CD4-positive, alpha-beta memory T cell (primary cell): ENCODE results near the gene KIAA0513. TPM values are rescaled to one million over a fixed set of nuclear protein-coding genes. Genes with fewer than 3 reads are reported as not detected.
"Not testable (repeated sequence)": the region's sequence is repeated elsewhere in the genome, so short reads cannot be mapped to it uniquely, and the experiment has no call there.

Experiments
- CTCF ChIA-PET: fragments of 350-600 bp; sonication (Branson Sonifier 250); formaldehyde crosslinking; loops from one replicate; lab custom pipeline; 2021; ENCODE audit warnings: inconsistent platforms; ENCODE audit not compliant: partially characterized antibody; lab: Charles Lee
- POLR2A ChIA-PET: fragments of 350-600 bp; sonication (Branson Sonifier 250); formaldehyde crosslinking; loops from one replicate; lab custom pipeline; 2021; ENCODE audit not compliant: partially characterized antibody; lab: Charles Lee
- DNase-seq, 5 donors: peaks; one replicate each; pipeline versions ENCODE4 v3.0.0 to v3.0.0-alpha.2; 2020 to 2022; ENCODE audit warnings: mixed read lengths in 1 of 5
- H3K27ac ChIP-seq: one replicate; pipeline ENCODE4 v1.7.0; 2013; ENCODE audit warnings: low read depth, low read length
- H3K27me3 ChIP-seq: 2 replicates; pipeline ENCODE4 v1.7.0; 2013; ENCODE audit warnings: mild to moderate bottlenecking, low read length, moderate library complexity; ENCODE audit not compliant: insufficient read depth
- H3K36me3 ChIP-seq: 2 replicates; pipeline ENCODE4 v1.7.0; 2013; ENCODE audit warnings: mild to moderate bottlenecking, low read length, moderate library complexity; ENCODE audit not compliant: insufficient read depth
- H3K4me1 ChIP-seq: 2 replicates; pipeline ENCODE4 v1.7.0; 2013; ENCODE audit warnings: mild to moderate bottlenecking, low read length, moderate library complexity; ENCODE audit not compliant: insufficient read depth
- H3K4me3 ChIP-seq, 2 donors: one replicate each; pipeline ENCODE4 v1.7.0; 2013; ENCODE audit warnings: low read length in 2 of 2, mild to moderate bottlenecking in 1 of 2
- H3K9me3 ChIP-seq, 2 donors: one replicate each; pipeline ENCODE4 v1.7.0; 2013; ENCODE audit warnings: low read length in 2 of 2, control low read depth in 1 of 2; ENCODE audit not compliant: control insufficient read depth in 1 of 2
- H3K27ac Mint-ChIP-seq, 7 donors: one replicate each; pipeline ENCODE4 v1.8.0; 2020 to 2021; ENCODE audit warnings: mixed read lengths in 7 of 7, mild to moderate bottlenecking in 6 of 7, inconsistent platforms in 3 of 7, moderate library complexity in 3 of 7
- H3K27me3 Mint-ChIP-seq, 2 donors: one replicate each; pipeline ENCODE4 v1.8.0; 2020 to 2021; ENCODE audit warnings: mixed read lengths in 2 of 2
- H3K36me3 Mint-ChIP-seq, 2 donors: one replicate each; pipeline ENCODE4 v1.8.0; 2020 to 2021; ENCODE audit warnings: mixed read lengths in 2 of 2, inconsistent platforms in 1 of 2, mild to moderate bottlenecking in 1 of 2
- H3K4me1 Mint-ChIP-seq, 4 donors: one replicate each; pipeline ENCODE4 v1.8.0; 2020 to 2021; ENCODE audit warnings: mixed read lengths in 4 of 4, mild to moderate bottlenecking in 1 of 4
- H3K4me3 Mint-ChIP-seq, 8 donors: one replicate each; pipeline ENCODE4 v1.8.0; 2020 to 2021; ENCODE audit warnings: mixed read lengths in 8 of 8, mild to moderate bottlenecking in 7 of 8, moderate library complexity in 6 of 8, inconsistent platforms in 3 of 8
- H3K9me3 Mint-ChIP-seq, 8 donors: one replicate each; pipeline ENCODE4 v1.8.0; 2020 to 2021; ENCODE audit warnings: mixed read lengths in 8 of 8, mild to moderate bottlenecking in 5 of 8, inconsistent platforms in 3 of 8, moderate library complexity in 1 of 8
- intact Hi-C: fragments of 100-400 bp; cut with micrococcal nuclease; formaldehyde crosslinking; loops from one replicate; pipeline ENCODE4 v1.15.1; 2023
- polyA plus RNA-seq, 2 donors: library from polyadenylated mRNA; unstranded; fragments of 300-500 nt; fragmentation: Illumina TruSeq; gene quantifications; one replicate each; pipeline ENCODE4 v1.2.3, GENCODE V29; 2021
- total RNA-seq, 2 experiments: library from RNA; stranded (reverse); gene quantifications; one replicate each; pipeline ENCODE4 v1.2.3, GENCODE V29; 2021

Gene KIAA0513
- total and polyA plus RNA-seq, 4 experiments from 2014 or later, result 1.3 to 19.0 (median 14.8) TPM

GRCh38 chr16:85028685-85029407 lies 1.3 kb downstream of the KIAA0513 start:
- POLR2A ChIA-PET, result interaction anchor here (0.8 to 5.5 kb wide), 9 partner anchors 13 to 475 kb away, joined by 3 to 74 read pairs (median 13); partner anchors contain the start of genes KLHL36 and ZDHHC7
- H3K4me1 Mint-ChIP-seq, result peaks cover 19 to 44% (median 26%) of the 10 kb centered on the region in 4 donors
- no peaks in the 10 kb centered on the region for H3K9me3 ChIP-seq
- peaks cover 10% of the 10 kb centered on the region in 2 donors for H3K36me3 Mint-ChIP-seq
- peak; percentile 62 to 93 (median 71) for DNase-seq
- H3K27me3 Mint-ChIP-seq, result no peaks in the 10 kb centered on the region
- peaks cover 7% of the 10 kb centered on the region for H3K36me3 ChIP-seq
- H3K4me3 Mint-ChIP-seq, result peak overlapping the region; percentile 88 to 98 (median 94)
- H3K27ac ChIP-seq, result peak overlapping the region; percentile 78
- H3K4me1 ChIP-seq, result peaks cover 28% of the 10 kb centered on the region
- H3K9me3 Mint-ChIP-seq, result no peaks in the 10 kb centered on the region
- no peaks in the 10 kb centered on the region for H3K27me3 ChIP-seq
- peak overlapping the region; percentile 92 to 98 (median 95) for H3K27ac Mint-ChIP-seq
- CTCF ChIA-PET, result interaction anchor here (1.0 to 4.6 kb wide), 5 partner anchors 17 to 62 kb away, joined by 3 to 47 read pairs (median 6); partner anchors contain the start of gene ZDHHC7
- H3K4me3 ChIP-seq, result peak overlapping the region; percentile 58 to 82
- intact Hi-C loops, result loop anchor here (1.0 to 10.0 kb wide), 7 partner anchors 26 to 842 kb away; partner anchors contain the start of genes MEAK7 and TAF1C

GRCh38 chr16:85029408-85029784 lies 1.8 kb downstream of the KIAA0513 start:
- intact Hi-C loops, result loop anchor here (1.0 to 10.0 kb wide), 7 partner anchors 26 to 842 kb away; partner anchors contain the start of genes MEAK7 and TAF1C
- peak; percentile 47 to 91 (median 53) for DNase-seq
- Histone ChIP-seq H3K9me3 (no peaks in the 10 kb centered on the region), H3K27ac (peak overlapping the region; percentile 78), H3K27me3 (no peaks in the 10 kb centered on the region), H3K36me3 (peaks cover 7% of the 10 kb centered on the region), H3K4me1 (peaks cover 28% of the 10 kb centered on the region), H3K4me3 (peak overlapping the region in 1 of 2 donors; percentile 82)
- Mint-ChIP-seq H3K27ac (peak overlapping the region; percentile 92 to 98 (median 95)), H3K4me3 (peak overlapping the region; percentile 88 to 98 (median 94)), H3K27me3 (no peaks in the 10 kb centered on the region), H3K4me1 (peaks cover 19 to 44% (median 26%) of the 10 kb centered on the region in 4 donors), H3K36me3 (peaks cover 10% of the 10 kb centered on the region in 2 donors), H3K9me3 (no peaks in the 10 kb centered on the region)
- POLR2A ChIA-PET, result interaction anchor here (1.3 to 5.5 kb wide), 2 partner anchors 18 kb away, joined by 5 to 74 read pairs; partner anchors contain the start of gene ZDHHC7
- CTCF ChIA-PET, result interaction anchor here (4.6 kb wide), 1 partner anchor 18 kb away, joined by 32 read pairs; the partner anchor contains the start of gene ZDHHC7

- peaks cover 7% of the 10 kb centered on the region for H3K36me3 ChIP-seq
- intact Hi-C loops, result loop anchor here (1.0 to 10.0 kb wide), 7 partner anchors 25 to 843 kb away; partner anchors contain the start of genes MEAK7 and TAF1C
- H3K27me3 Mint-ChIP-seq, result no peaks in the 10 kb centered on the region
- peaks cover 28% of the 10 kb centered on the region for H3K4me1 ChIP-seq
- POLR2A ChIA-PET, result interaction anchor here (1.3 to 5.5 kb wide), 2 partner anchors 17 to 19 kb away, joined by 5 to 74 read pairs; partner anchors contain the start of gene ZDHHC7
- no peak overlapping the region for H3K4me3 ChIP-seq
- peak overlapping the region in 2 of 8 donors; percentile 35 to 90 for H3K4me3 Mint-ChIP-seq
- peak overlapping the region in 5 of 7 donors; percentile 47 to 95 (median 65) for H3K27ac Mint-ChIP-seq
- H3K9me3 Mint-ChIP-seq, result no peaks in the 10 kb centered on the region
- H3K9me3 ChIP-seq, result no peaks in the 10 kb centered on the region
- H3K27ac ChIP-seq, result peak overlapping the region; percentile 78
- CTCF ChIA-PET, result interaction anchor here (1.3 to 4.6 kb wide), 4 partner anchors 18 to 57 kb away, joined by 3 to 32 read pairs (median 6); partner anchors contain the start of gene ZDHHC7
- peaks cover 19 to 44% (median 26%) of the 10 kb centered on the region in 4 donors for H3K4me1 Mint-ChIP-seq
- peaks cover 10% of the 10 kb centered on the region in 2 donors for H3K36me3 Mint-ChIP-seq
- H3K27me3 ChIP-seq, result no peaks in the 10 kb centered on the region
- DNase-seq, result no peak
Measured at GRCh38 chr16:85029981-85030401, 2.4 kb downstream of the KIAA0513 start.

- Histone ChIP-seq H3K9me3 (no peaks in the 10 kb centered on the region), H3K4me3 (no peak overlapping the region), H3K4me1 (peaks cover 28% of the 10 kb centered on the region), H3K27me3 (no peaks in the 10 kb centered on the region), H3K36me3 (peaks cover 7% of the 10 kb centered on the region), H3K27ac (no peak overlapping the region)
- peaks cover 10 to 14% of the 10 kb centered on the region in 2 donors for H3K36me3 Mint-ChIP-seq
- H3K4me1 Mint-ChIP-seq, result peaks cover 19 to 34% (median 26%) of the 10 kb centered on the region in 4 donors
- H3K4me3 Mint-ChIP-seq, result no peak overlapping the region
- H3K27ac Mint-ChIP-seq, result peak overlapping the region in 3 of 7 donors; percentile 20 to 68 (median 43)
- H3K9me3 Mint-ChIP-seq, result no peaks in the 10 kb centered on the region
- intact Hi-C loops, result no loop called here
- no peaks in the 10 kb centered on the region for H3K27me3 Mint-ChIP-seq
- DNase-seq, result no peak
- CTCF ChIA-PET, result interaction anchor here (1.3 to 1.9 kb wide), 3 partner anchors 23 to 55 kb away, joined by 3 to 6 read pairs (median 5); no protein-coding TSS in a partner anchor
- POLR2A ChIA-PET, result interaction anchor here (5.5 kb wide), 1 partner anchor 20 kb away, joined by 74 read pairs; the partner anchor contains the start of gene ZDHHC7
Measured at GRCh38 chr16:85031451-85031850, 3.9 kb downstream of the KIAA0513 start.

GRCh38 chr16:85032187-85032586 lies 4.6 kb downstream of the KIAA0513 start:
- H3K9me3 ChIP-seq, H3K9me3 Mint-ChIP-seq, H3K27me3 ChIP-seq, intact Hi-C loops, H3K4me3 ChIP-seq, H3K4me3 Mint-ChIP-seq, POLR2A ChIA-PET, DNase-seq, H3K27ac ChIP-seq, H3K27me3 Mint-ChIP-seq, H3K36me3 ChIP-seq, H3K27ac Mint-ChIP-seq: not testable (repeated sequence)
- CTCF ChIA-PET, result interaction anchor here (1.2 kb wide), 1 partner anchor 24 kb away, joined by 3 read pairs; no protein-coding TSS in a partner anchor
- Mint-ChIP-seq H3K36me3 (peaks cover 14 to 17% of the 10 kb centered on the region in 2 donors), H3K4me1 (peaks cover 19 to 26% (median 22%) of the 10 kb centered on the region in 4 donors)
- H3K4me1 ChIP-seq, result peaks cover 22% of the 10 kb centered on the region

GRCh38 chr16:85033171-85033570 lies 5.6 kb downstream of the KIAA0513 start:
- H3K9me3 Mint-ChIP-seq, result no peaks in the 10 kb centered on the region

More at GRCh38 chr16:85033171-85033570, 5.6 kb downstream of the KIAA0513 start:
- POLR2A ChIA-PET, result interaction anchor here (0.8 kb wide), 1 partner anchor 81 kb away, joined by 3 read pairs; no protein-coding TSS in a partner anchor
- H3K9me3 ChIP-seq, result no peaks in the 10 kb centered on the region
- Mint-ChIP-seq H3K4me3 (no peak overlapping the region), H3K4me1 (peaks cover 16 to 22% (median 20%) of the 10 kb centered on the region in 4 donors), H3K36me3 (peaks cover 14 to 18% of the 10 kb centered on the region in 2 donors), H3K27ac (no peak overlapping the region), H3K27me3 (no peaks in the 10 kb centered on the region)
- no peak for DNase-seq
- no peaks in the 10 kb centered on the region for H3K27me3 ChIP-seq
- peaks cover 19% of the 10 kb centered on the region for H3K4me1 ChIP-seq
- H3K36me3 ChIP-seq, result peaks cover 7% of the 10 kb centered on the region
- intact Hi-C loops, result no loop called here
- no peak overlapping the region for H3K4me3 ChIP-seq
- no peak overlapping the region for H3K27ac ChIP-seq
- CTCF ChIA-PET, result interaction anchor here (1.2 kb wide), 1 partner anchor 23 kb away, joined by 3 read pairs; no protein-coding TSS in a partner anchor
